Right lobe of liver (tissue), 6 donors: Measurements from ENCODE around the gene DUOX2. TPM values are rescaled to one million over a fixed set of nuclear protein-coding genes. Genes with fewer than 3 reads are reported as not detected.

Source experiments
- ATAC-seq, 4 donors: fragments of 200-7000 bp; cut with Tn5 transposase; one replicate each; pipeline ENCODE4 v1.9.1; 2020; ENCODE audit warnings: mild to moderate bottlenecking in 4 of 4, moderate library complexity in 4 of 4
- DNase-seq, 3 donors: peaks; one replicate each; pipeline ENCODE4 v3.0.0-alpha.2; 2020
- H3K27ac ChIP-seq, 3 donors: fragments of 200-600 bp; one replicate each; pipeline ENCODE4 v1.8.0; 2022
- H3K27me3 ChIP-seq, 2 donors: fragments of 200-600 bp; one replicate each; pipeline ENCODE4 v1.8.0; 2022
- H3K36me3 ChIP-seq, 4 donors: fragments of 200-600 bp; sonication (generic) in 1 of 4; one replicate each; pipeline versions ENCODE4 v1.5.1 to v1.8.0; 2017 to 2022; ENCODE audit warnings: control low read depth in 1 of 4
- H3K4me1 ChIP-seq, 4 donors: fragments of 200-600 bp; sonication (generic) in 1 of 4; one replicate each; pipeline versions ENCODE4 v1.5.1 to v1.8.0; 2017 to 2022; ENCODE audit warnings: control low read depth in 1 of 4
- H3K4me3 ChIP-seq, 3 donors: fragments of 200-600 bp; one replicate each; pipeline ENCODE4 v1.8.0; 2022
- H3K9me3 ChIP-seq, 4 donors: fragments of 200-600 bp; sonication (generic) in 1 of 4; one replicate each; pipeline versions ENCODE4 v1.5.1 to v1.8.0; 2017 to 2022; ENCODE audit warnings: control low read depth in 1 of 4
- POLR2A ChIP-seq: fragments of 450-650 bp; IDR thresholded peaks from one replicate; pipeline ENCODE4 v1.6.1; 2017; ENCODE audit warnings: antibody characterized with exemption, mild to moderate bottlenecking
- WGBS: methylation state at CpG from one replicate; pipeline ENCODE4 v1.1.6; 2018; ENCODE audit warnings: low coverage, low lambda C conversion rate; ENCODE audit not compliant: insufficient coverage; ENCODE audit errors: missing lambda C conversion rate; 5-methylcytosine and 5-hydroxymethylcytosine counted together
- intact Hi-C, 2 donors: fragments of 100-400 bp; cut with DNase I; formaldehyde crosslinking; loops; one replicate each; pipeline versions ENCODE4 v1.11.2 to v1.14.1; 2022
- total RNA-seq, 6 experiments: library from RNA; depleted of rRNA in 2 of 6; stranded (reverse); fragments of >200 nt in 2 of 6; fragmentation: NEBNext Ultra II Directional in 3 of 6; extraction: Animal tissue kit (Norgen Biotek cat#: 25700) in 3 of 6; gene quantifications; one replicate each; pipeline versions ENCODE4 v1.1.0 to v1.2.4, GENCODE V29; 2016 to 2023
- TF ChIP-seq, protein P1 (sequence below), 4 donors: fragments of 200-600 bp in 3 of 4; fragments of 450-650 bp in 1 of 4; IDR thresholded peaks; one replicate each; pipeline versions ENCODE4 v1.5.1 to v1.8.0; 2016 to 2022; ENCODE audit warnings: antibody characterized with exemption in 4 of 4, mild to moderate bottlenecking in 2 of 4
- donor health status: DM: no; HTN: yes; CAD: no.
- donor health status: DM: no; HTN: no; CAD: no.
- donor health status: DM: no; HTN: no; CAD: no.
- donor health status: DM: no; HTN: yes; CAD: no.
- donor health status: DM: no; HTN: yes; CAD: no.

DUOX2 gene
- total RNA-seq, 6 experiments from 2014 or later = 0.02 to 0.93 (median 0.25) TPM; not detected in 1

DNA sequence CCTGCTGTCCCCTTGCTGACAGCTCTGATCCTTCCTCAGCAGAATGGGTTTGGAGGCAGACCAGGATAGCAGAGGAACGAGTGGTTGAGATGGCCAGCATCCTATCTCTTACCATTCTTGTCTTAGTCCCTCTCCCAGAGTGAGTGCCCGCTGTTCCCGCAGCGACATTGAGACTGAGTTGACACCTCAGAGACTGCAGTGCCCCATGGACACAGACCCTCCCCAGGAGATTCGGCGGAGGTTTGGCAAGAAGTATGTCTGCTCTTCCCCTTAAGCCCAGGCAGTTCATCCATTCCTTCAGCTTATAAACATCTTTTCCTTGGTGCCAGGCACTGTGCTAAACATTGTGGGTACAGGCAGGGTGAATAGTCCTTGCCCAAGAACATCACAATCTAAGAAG is 37.0 kb upstream of the DUOX2 start:
- no peaks in the 10 kb centered on the region for H3K36me3 ChIP-seq

DNA sequence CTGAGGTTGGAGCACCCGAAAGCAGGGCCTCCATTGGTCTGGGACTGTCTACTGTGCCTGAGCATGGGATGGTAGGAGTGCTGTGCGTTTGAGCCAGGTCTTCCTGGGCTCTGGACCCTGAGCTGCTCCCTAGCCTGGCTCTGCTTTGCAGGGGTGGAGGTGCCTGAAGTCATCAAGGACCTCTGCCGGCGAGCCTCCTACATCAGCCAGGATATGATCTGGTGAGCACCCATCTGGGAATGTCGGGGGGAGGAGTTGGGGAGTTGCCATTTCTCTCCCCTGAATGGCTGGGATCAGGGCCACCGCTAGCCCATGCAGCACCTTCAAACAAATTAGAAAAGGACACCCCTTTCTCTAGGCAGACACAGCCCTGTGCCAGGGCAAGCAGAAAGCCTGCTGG is 36.5 kb upstream of the DUOX2 start:
- no peaks in the 10 kb centered on the region for H3K9me3 ChIP-seq
- no peaks in the 10 kb centered on the region for H3K36me3 ChIP-seq
- H3K27me3 ChIP-seq = no peaks in the 10 kb centered on the region
- H3K27ac ChIP-seq = no peak overlapping the region
- intact Hi-C loops = no loop called here
- H3K4me3 ChIP-seq = no peak overlapping the region
- 80% methylated on average over 2 of the region's 6 CpGs for WGBS
- no peaks in the 10 kb centered on the region for H3K4me1 ChIP-seq
- DNase-seq = no peak
- ATAC-seq = peak in 1 of 4 donors; percentile 9
- TF ChIP-seq, protein P1, sequence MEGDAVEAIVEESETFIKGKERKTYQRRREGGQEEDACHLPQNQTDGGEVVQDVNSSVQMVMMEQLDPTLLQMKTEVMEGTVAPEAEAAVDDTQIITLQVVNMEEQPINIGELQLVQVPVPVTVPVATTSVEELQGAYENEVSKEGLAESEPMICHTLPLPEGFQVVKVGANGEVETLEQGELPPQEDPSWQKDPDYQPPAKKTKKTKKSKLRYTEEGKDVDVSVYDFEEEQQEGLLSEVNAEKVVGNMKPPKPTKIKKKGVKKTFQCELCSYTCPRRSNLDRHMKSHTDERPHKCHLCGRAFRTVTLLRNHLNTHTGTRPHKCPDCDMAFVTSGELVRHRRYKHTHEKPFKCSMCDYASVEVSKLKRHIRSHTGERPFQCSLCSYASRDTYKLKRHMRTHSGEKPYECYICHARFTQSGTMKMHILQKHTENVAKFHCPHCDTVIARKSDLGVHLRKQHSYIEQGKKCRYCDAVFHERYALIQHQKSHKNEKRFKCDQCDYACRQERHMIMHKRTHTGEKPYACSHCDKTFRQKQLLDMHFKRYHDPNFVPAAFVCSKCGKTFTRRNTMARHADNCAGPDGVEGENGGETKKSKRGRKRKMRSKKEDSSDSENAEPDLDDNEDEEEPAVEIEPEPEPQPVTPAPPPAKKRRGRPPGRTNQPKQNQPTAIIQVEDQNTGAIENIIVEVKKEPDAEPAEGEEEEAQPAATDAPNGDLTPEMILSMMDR (IDR thresholded peaks at IDR 0.05) = no peak
- TF ChIP-seq POLR2A = no peak

More for the DNA sequence above, 37.0 kb upstream of the DUOX2 start:
- H3K9me3 ChIP-seq = no peaks in the 10 kb centered on the region
- no peak for TF ChIP-seq POLR2A
- H3K4me3 ChIP-seq = no peak overlapping the region
- no peak overlapping the region for H3K27ac ChIP-seq
- H3K4me1 ChIP-seq = no peaks in the 10 kb centered on the region
- DNase-seq (no peak), ATAC-seq (no peak)
- 73% methylated on average over 4 of the region's 6 CpGs for WGBS
- H3K27me3 ChIP-seq = no peaks in the 10 kb centered on the region
- intact Hi-C loops = no loop called here

DNA sequence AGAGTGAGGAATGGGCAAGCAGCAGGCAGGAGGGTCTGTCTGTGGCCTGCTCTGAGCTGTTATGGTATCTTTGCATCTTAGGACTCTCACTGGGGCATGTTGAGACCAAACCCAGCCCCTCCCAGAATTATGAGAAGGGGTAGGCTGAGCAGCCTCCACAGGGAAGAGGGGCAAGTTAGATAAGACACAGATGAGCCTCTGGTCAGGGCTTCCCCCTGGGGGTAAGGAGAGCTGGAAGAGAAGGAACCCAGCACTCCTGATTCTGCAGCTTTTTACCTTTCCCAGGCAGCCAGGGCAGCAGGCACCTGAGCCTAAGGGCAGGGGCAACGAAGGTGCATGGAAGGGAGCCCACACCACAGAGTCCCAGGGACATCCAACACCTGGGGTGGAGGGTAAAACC is 35.1 kb upstream of the DUOX2 start:
- no peaks in the 10 kb centered on the region for H3K27me3 ChIP-seq
- intact Hi-C loops = no loop called here
- ATAC-seq (no peak), DNase-seq (peak in 1 of 3 donors; percentile 2)
- no peaks in the 10 kb centered on the region for H3K36me3 ChIP-seq
- TF ChIP-seq, protein P1 (IDR thresholded peaks at IDR 0.05) = no peak
- no peak for TF ChIP-seq POLR2A
- no peaks in the 10 kb centered on the region for H3K4me1 ChIP-seq
- H3K27ac ChIP-seq = no peak overlapping the region
- H3K9me3 ChIP-seq = no peaks in the 10 kb centered on the region
- H3K4me3 ChIP-seq = no peak overlapping the region
- 100% methylated on average over 1 of the region's 1 CpG for WGBS

GRCh38 chr15:45148076-45149059 is 34.4 kb upstream of the DUOX2 start:
- Histone ChIP-seq H3K9me3 (no peaks in the 10 kb centered on the region), H3K36me3 (no peaks in the 10 kb centered on the region), H3K4me1 (no peaks in the 10 kb centered on the region), H3K27ac (no peak overlapping the region), H3K27me3 (no peaks in the 10 kb centered on the region), H3K4me3 (no peak overlapping the region)
- TF ChIP-seq, protein P1 (IDR thresholded peaks at IDR 0.05) = no peak
- no peak for TF ChIP-seq POLR2A
- DNase-seq (peak in 1 of 3 donors; percentile 13), ATAC-seq (no peak)
- 79% methylated on average over 6 of the region's 12 CpGs for WGBS
- intact Hi-C loops = no loop called here

DNA sequence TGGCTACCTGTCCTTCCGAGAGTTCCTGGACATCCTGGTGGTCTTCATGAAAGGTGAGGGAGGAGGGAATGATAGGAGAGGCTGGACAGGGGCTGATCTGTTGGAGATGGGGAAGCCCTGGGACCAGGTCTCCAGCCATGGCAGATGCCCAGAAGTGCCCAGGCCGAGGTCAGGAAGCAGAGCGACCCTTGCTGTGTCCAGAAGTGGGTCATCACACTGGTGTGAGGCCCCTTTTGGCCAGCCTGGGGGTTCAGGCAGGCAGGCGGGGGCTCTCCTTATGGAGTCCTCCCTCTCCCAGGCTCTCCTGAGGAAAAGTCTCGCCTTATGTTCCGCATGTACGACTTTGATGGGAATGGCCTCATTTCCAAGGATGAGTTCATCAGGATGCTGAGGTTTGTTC is 33.6 kb upstream of the DUOX2 start:
- DNase-seq (no peak), ATAC-seq (no peak)
- H3K27ac ChIP-seq = no peak overlapping the region
- no CpG with 5 or more reads among the region's 7 CpGs for WGBS
- TF ChIP-seq, protein P1 (IDR thresholded peaks at IDR 0.05) = no peak
- no peak for TF ChIP-seq POLR2A
- no peaks in the 10 kb centered on the region for H3K27me3 ChIP-seq
- H3K4me3 ChIP-seq = no peak overlapping the region
- H3K36me3 ChIP-seq = no peaks in the 10 kb centered on the region
- no peaks in the 10 kb centered on the region for H3K4me1 ChIP-seq
- intact Hi-C loops = no loop called here
- H3K9me3 ChIP-seq = no peaks in the 10 kb centered on the region
